HepG2 (cell line): Measurements from ENCODE around the gene RERE. TPM values are rescaled to one million over a fixed set of nuclear protein-coding genes. Genes with fewer than 3 reads are reported as not detected.
"Not testable (repeated sequence)": the region's sequence is repeated elsewhere in the genome, so short reads cannot be mapped to it uniquely, and the experiment has no call there.

Experiments
- ATAC-seq: fragments of 200-7000 bp; cut with Tn5 transposase; 3 replicates; pipeline ENCODE4 v1.9.1; 2020; ENCODE audit warnings: mild to moderate bottlenecking, moderate library complexity
- BruUV-seq: library from RNA; stranded (reverse); fragments of 400-500 nt; replicated peaks from 2 replicates; lab custom pipeline; 2021; lab: Mats Ljungman, UMichigan
- CTCF ChIA-PET: fragments of 300-600 bp; formaldehyde crosslinking; extraction: SDS; loops from one replicate; lab custom pipeline; 2021; ENCODE audit warnings: low total read pairs, inconsistent platforms, low intra/inter-chr PET ratio; lab: Yijun Ruan, JAX
- POLR2A ChIA-PET: fragments of 350-600 bp; sonication (Branson Sonifier 250); formaldehyde crosslinking; loops from one replicate; lab custom pipeline; 2020; ENCODE audit warnings: antibody characterized with exemption, inconsistent platforms; lab: Yijun Ruan, JAX
- DNase-seq: peaks from one replicate; pipeline ENCODE4 v3.0.0-alpha.2; 2015; ENCODE audit warnings: low spot score
- FAIRE-seq: peaks from 3 replicates; lab custom pipeline; 2011; peaks lifted over from hg19 to GRCh38; lab: Jason Lieb, UNC
- H2AFZ ChIP-seq: one replicate; pipeline ENCODE4 v1.6.1; 2011; ENCODE audit warnings: low read length, inconsistent platforms
- H3K27ac ChIP-seq: fragments of 300-600 bp; 3 replicates; pipeline ENCODE4 v1.8.0; 2011; ENCODE audit warnings: mixed run types, mild to moderate bottlenecking, mixed read lengths, low read length, inconsistent platforms; ENCODE audit not compliant: insufficient read depth; ENCODE audit errors: extremely low read length
- H3K27me3 ChIP-seq, 2 experiments: fragments of 200-600 bp in 1 of 2; 2 replicates in 1 of 2; 3 replicates in 1 of 2; pipeline versions ENCODE4 v1.6.0 to v1.8.0; 2011; ENCODE audit warnings: low read length in 2 of 2, mild to moderate bottlenecking in 2 of 2, moderate library complexity in 2 of 2, inconsistent platforms in 1 of 2; ENCODE audit not compliant: insufficient read depth in 2 of 2, control insufficient read depth in 1 of 2
- H3K36me3 ChIP-seq, 2 experiments: fragments of 200-600 bp in 1 of 2; replicated peaks in 1 of 2; 2 replicates in 1 of 2; 3 replicates in 1 of 2; pipeline versions ENCODE4 v1.5.1 to v1.8.0; 2011; ENCODE audit warnings: low read length in 2 of 2, inconsistent platforms in 1 of 2; ENCODE audit not compliant: insufficient read depth in 2 of 2, control insufficient read depth in 1 of 2
- H3K4me1 ChIP-seq: 2 replicates; pipeline ENCODE4 v1.5.1; 2012; ENCODE audit warnings: low read length, inconsistent platforms; ENCODE audit not compliant: insufficient read depth
- H3K4me2 ChIP-seq: 2 replicates; pipeline ENCODE4 v1.6.0; 2011; ENCODE audit warnings: low read depth, low read length, inconsistent platforms
- H3K4me3 ChIP-seq, 3 experiments: fragments of 200-600 bp in 1 of 3; sonication (generic), shearing (Covaris generic) in 1 of 3; replicated peaks in 1 of 3; 2 replicates each; pipeline ENCODE4 v1.5.1; 2011 to 2016; ENCODE audit warnings: low read length in 3 of 3, inconsistent platforms in 2 of 3, low read depth in 2 of 3, mild to moderate bottlenecking in 2 of 3, control low read depth in 1 of 3, mixed read lengths in 1 of 3; ENCODE audit not compliant: insufficient read depth in 1 of 3
- H3K79me2 ChIP-seq: one replicate; pipeline ENCODE4 v1.6.1; 2011; ENCODE audit warnings: low read length, inconsistent platforms; ENCODE audit not compliant: insufficient read depth
- H3K9ac ChIP-seq: 2 replicates; pipeline ENCODE4 v1.6.0; 2011; ENCODE audit warnings: mild to moderate bottlenecking, low read depth, low read length, inconsistent platforms; ENCODE audit not compliant: insufficient read depth
- H3K9me3 ChIP-seq: 2 replicates; pipeline ENCODE4 v1.5.1; 2012; ENCODE audit warnings: mild to moderate bottlenecking, low read length
- H4K20me1 ChIP-seq: 2 replicates; pipeline ENCODE4 v1.6.0; 2011; ENCODE audit warnings: inconsistent platforms, mild to moderate bottlenecking, low read length, moderate library complexity; ENCODE audit not compliant: insufficient read depth
- CEBPB ChIP-seq: IDR thresholded peaks from 2 replicates; pipeline ENCODE4 v1.6.1; 2011; ENCODE audit warnings: low read depth, low read length, improper control_type of control experiment, borderline replicate concordance
- ETS1 ChIP-seq: sonication (generic); formaldehyde crosslinking; IDR thresholded peaks from 2 replicates; pipeline ENCODE4 v1.4.0; 2020; ENCODE audit warnings: missing genetic modification reagents
- KDM3A ChIP-seq: IDR thresholded peaks from 2 replicates; pipeline ENCODE4 v1.6.1; 2018; ENCODE audit warnings: low read depth, missing compliant biosample characterization
- MAFK ChIP-seq, 2 experiments: IDR thresholded peaks in 1 of 2; conservative IDR thresholded peaks in 1 of 2; 2 replicates each; pipeline ENCODE4 v1.6.1; 2011; ENCODE audit warnings: improper control_type of control experiment in 2 of 2, low read length in 2 of 2
- SMAD9 ChIP-seq: sonication (generic); formaldehyde crosslinking; IDR thresholded peaks from 2 replicates; pipeline ENCODE4 v1.5.1; 2020; ENCODE audit warnings: mild to moderate bottlenecking, missing genetic modification reagents
- ZNF207 ChIP-seq: fragments of 450-650 bp; IDR thresholded peaks from 2 replicates; pipeline ENCODE4 v1.6.1; 2016; ENCODE audit warnings: antibody characterized with exemption, borderline replicate concordance
- ZNF33B ChIP-seq: sonication (generic); formaldehyde crosslinking; IDR thresholded peaks from 2 replicates; pipeline ENCODE4 v1.5.1; 2020; ENCODE audit warnings: mild to moderate bottlenecking, missing genetic modification reagents
- ZNF543 ChIP-seq: sonication (generic); formaldehyde crosslinking; IDR thresholded peaks from 2 replicates; pipeline ENCODE4 v1.4.0; 2020; ENCODE audit warnings: mild to moderate bottlenecking, missing genetic modification reagents
- WGBS: methylation state at CpG from one replicate; pipeline ENCODE4 v1.1.6; 2017; ENCODE audit warnings: low lambda C conversion rate; 5-methylcytosine and 5-hydroxymethylcytosine counted together
- in situ Hi-C: cut with HindIII; loops from 2 replicates; pipeline ENCODE4 v1.10.0; 2017; ENCODE audit warnings: low pct_unique_long_range_greater_than_20kb; ENCODE audit not compliant: extremely low pct_ligation_motif_present
- intact Hi-C: fragments of 100-400 bp; cut with micrococcal nuclease; formaldehyde crosslinking; loops from one replicate; pipeline ENCODE4 v1.10.0; 2022; ENCODE audit not compliant: unreplicated experiment
- polyA plus RNA-seq, 8 experiments: library from polyadenylated mRNA; depleted of rRNA in 3 of 8; stranded (reverse) in 7 of 8; unstranded in 1 of 8; fragments of >200 nt; fragmentation: Illumina TruSeq in 4 of 8; extraction: Trizol in 4 of 8; gene quantifications; 2 replicates each; pipeline versions ENCODE4 v1.2.1 to v1.2.3, GENCODE V29; 2011 to 2016; ENCODE audit warnings: low read depth in 4 of 8, missing spikeins in 1 of 8, mixed read lengths in 1 of 8; ENCODE audit not compliant: insufficient read depth in 1 of 8
- total RNA-seq, 5 experiments: library from RNA; depleted of rRNA; stranded (reverse); fragments of >200 nt; fragmentation: Illumina TruSeq; extraction: Trizol; gene quantifications; 2 replicates each; pipeline ENCODE4 v1.2.3, GENCODE V29; 2016; ENCODE audit warnings: low read depth in 1 of 5
- TF ChIP-seq, protein P1 (sequence below): sonication (generic); formaldehyde crosslinking; IDR thresholded peaks from 2 replicates; pipeline ENCODE4 v1.4.0; 2020; ENCODE audit warnings: mild to moderate bottlenecking, missing genetic modification reagents

Gene RERE
- total and polyA plus RNA-seq, 2 of the 13 experiments (the other 11 are each of a cell fraction or from before 2014, with no cell fraction given): 18.3 to 21.9 TPM

GRCh38 chr1:8502949-8503348 lies 314.5 kb downstream of the RERE start:
- 98% methylated on average over 4 of the region's 4 CpGs for WGBS
- H3K4me3 ChIP-seq, in situ Hi-C loops, ATAC-seq, H3K4me2 ChIP-seq, H3K9ac ChIP-seq, DNase-seq, FAIRE-seq, H3K27me3 ChIP-seq, H3K4me1 ChIP-seq, intact Hi-C loops, H2AFZ ChIP-seq, CTCF ChIA-PET, H3K79me2 ChIP-seq, POLR2A ChIA-PET, H3K9me3 ChIP-seq, H3K27ac ChIP-seq, BruUV-seq, H4K20me1 ChIP-seq: not testable (repeated sequence)
- H3K36me3 ChIP-seq: peaks cover 7 to 26% of the 10 kb centered on the region in 2 experiments; a peak in 4 of 5 replicates

DNA sequence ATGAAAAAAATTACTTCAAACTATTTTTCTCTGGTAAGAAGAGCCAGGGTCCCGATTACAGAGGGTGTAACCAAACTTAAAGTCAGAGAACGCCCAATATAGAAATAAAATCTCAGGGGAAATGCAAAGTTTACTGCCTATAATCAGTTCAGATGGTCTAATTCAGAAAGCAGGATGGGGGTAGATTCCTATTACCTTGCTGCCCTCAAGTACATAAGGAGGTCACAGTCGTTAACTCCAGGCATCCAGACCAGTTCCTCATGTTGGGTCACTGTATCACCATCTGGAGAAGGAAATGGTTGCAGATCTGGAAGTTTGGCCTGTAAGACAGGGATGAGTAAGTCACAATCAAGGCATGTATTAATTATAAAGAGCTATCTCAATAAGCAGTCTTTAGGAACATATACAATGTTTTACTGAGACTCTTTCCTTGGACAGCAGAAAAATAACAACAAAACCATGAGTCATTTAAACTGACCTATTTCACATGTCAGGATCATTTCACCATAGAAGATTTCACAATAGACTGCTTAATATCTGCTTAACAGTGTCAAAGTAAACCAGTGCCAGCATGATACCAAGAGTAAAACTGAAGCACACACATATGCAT lies 320.1 kb downstream of the RERE start:
- Histone ChIP-seq H2AFZ (no peak overlapping the region), H3K79me2 (peaks cover under 1% of the 10 kb centered on the region), H3K9ac (no peak overlapping the region), H3K36me3 (peaks cover 19 to 52% of the 10 kb centered on the region in 2 experiments; a peak in 4 of 5 replicates), H3K4me1 (no peaks in the 10 kb centered on the region), H4K20me1 (0 out of 2 replicates have a peak, but pooled peaks cover 3% of the 10 kb centered on the region), H3K27me3 (no peaks in the 10 kb centered on the region), H3K27ac (no peak overlapping the region), H3K9me3 (no peaks in the 10 kb centered on the region), H3K4me2 (no peak overlapping the region), H3K4me3 (no peak overlapping the region)
- intact Hi-C loops: no loop called here
- DNase-seq: no peak
- ChIA-PET CTCF (no interaction called here), POLR2A (no interaction called here)
- in situ Hi-C loops: no loop called here
- 96% methylated on average over 3 of the region's 3 CpGs for WGBS
- TF ChIP-seq ZNF543 (CRISPR knock-in tag): no peak
- no peak for TF ChIP-seq ZNF33B (CRISPR knock-in tag)
- no peak for TF ChIP-seq ETS1
- TF ChIP-seq, protein P1, sequence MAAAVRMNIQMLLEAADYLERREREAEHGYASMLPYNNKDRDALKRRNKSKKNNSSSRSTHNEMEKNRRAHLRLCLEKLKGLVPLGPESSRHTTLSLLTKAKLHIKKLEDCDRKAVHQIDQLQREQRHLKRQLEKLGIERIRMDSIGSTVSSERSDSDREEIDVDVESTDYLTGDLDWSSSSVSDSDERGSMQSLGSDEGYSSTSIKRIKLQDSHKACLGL: no peak
- no peak for TF ChIP-seq SMAD9 (CRISPR knock-in tag)
- TF ChIP-seq KDM3A (CRISPR knock-in tag): no peak
- peak; percentile 87 for TF ChIP-seq CEBPB
- TF ChIP-seq ZNF207: no peak
- TF ChIP-seq MAFK (conservative IDR thresholded peaks at IDR 0.05 in 1 of 2, IDR thresholded peaks at IDR 0.05 in 1 of 2; ENCODE audit: low read length in 2 of 2): no peak
- BruUV-seq: no TSS peak
- ATAC-seq: no peak
- FAIRE-seq: no peak
